ENCODE measurements around the gene MAP7D2. TPM values are rescaled to one million over a fixed set of nuclear protein-coding genes. Genes with fewer than 3 reads are reported as not detected.

MAP7D2 gene
- total and polyA plus RNA-seq, 2 of the 13 experiments (the other 11 are each of a cell fraction or from before 2014, with no cell fraction given): 9.6 to 10.5 TPM

DNA sequence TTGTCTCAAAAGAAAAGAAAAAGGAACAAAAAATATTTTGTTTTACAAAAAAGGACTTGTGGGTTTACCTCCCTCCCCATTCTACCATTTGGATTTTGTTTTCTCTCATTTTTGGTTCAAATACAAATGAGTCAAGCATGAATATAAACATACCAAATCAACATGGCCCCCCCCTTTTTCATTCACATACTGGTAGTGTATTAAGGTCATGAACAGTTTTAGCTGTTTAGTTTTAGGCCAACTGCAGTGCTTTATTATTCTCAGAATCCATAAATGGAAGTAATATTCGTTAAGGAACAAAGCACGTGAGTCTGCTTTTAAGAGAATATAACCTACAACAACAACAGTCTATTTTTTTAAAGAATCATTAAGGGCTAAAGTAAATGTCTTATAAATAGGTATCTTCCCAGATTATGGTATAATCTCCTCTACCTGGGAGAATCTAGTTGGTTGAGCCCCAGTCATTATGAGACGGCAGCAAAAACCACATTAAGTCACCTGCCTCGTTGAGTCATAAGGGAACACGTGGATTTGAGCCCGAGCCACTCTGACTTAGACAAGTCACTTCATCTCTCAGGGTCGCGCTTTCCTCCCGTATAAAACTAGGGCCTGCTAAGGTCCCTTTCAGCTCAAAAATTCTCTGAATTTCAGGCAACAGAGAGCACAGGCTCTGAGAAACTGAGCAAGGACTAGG is 152.5 kb downstream of the MAP7D2 start:
- Histone ChIP-seq H3K4me2 (ENCODE audit: low read depth, low read length) (no peak overlapping the region), H3K27ac (ENCODE audit: extremely low read length, insufficient read depth, low read length) (no peak overlapping the region), H3K9ac (ENCODE audit: insufficient read depth, low read depth, low read length) (no peak overlapping the region), H3K4me1 (ENCODE audit: insufficient read depth, low read length) (peaks cover 3% of the 10 kb centered on the region), H2AFZ (ENCODE audit: low read length) (no peak overlapping the region), H3K36me3 (replicated peaks in 1 of 2; ENCODE audit: control insufficient read depth in 1 of 2, insufficient read depth in 2 of 2, low read length in 2 of 2) (no peaks in the 10 kb centered on the region), H3K79me2 (ENCODE audit: insufficient read depth, low read length) (no peaks in the 10 kb centered on the region), H3K4me3 (replicated peaks in 1 of 3; ENCODE audit: insufficient read depth in 1 of 3, low read depth in 2 of 3, low read length in 3 of 3) (no peak overlapping the region), H4K20me1 (ENCODE audit: insufficient read depth, low read length) (no peaks in the 10 kb centered on the region), H3K9me3 (ENCODE audit: low read length) (no peaks in the 10 kb centered on the region), H3K27me3 (ENCODE audit: control insufficient read depth in 1 of 2, insufficient read depth in 2 of 2, low read length in 2 of 2) (no peaks in the 10 kb centered on the region)
- WGBS (ENCODE audit: low lambda C conversion rate): 94% methylated on average over 9 of the region's 9 CpGs
- in situ Hi-C loops (cut with HindIII; ENCODE audit: extremely low pct_ligation_motif_present, low pct_unique_long_range_greater_than_20kb): no loop called here
- intact Hi-C loops (cut with micrococcal nuclease; ENCODE audit: unreplicated experiment): no loop called here
- ATAC-seq: no peak
- DNase-seq (ENCODE audit: low spot score): no peak
- CTCF ChIA-PET (ENCODE audit: low intra/inter-chr PET ratio, low total read pairs): no interaction called here
- TF ChIP-seq ZNF879 (CRISPR knock-in tag; IDR thresholded peaks at IDR 0.05) (no peak), ZFX (CRISPR knock-in tag; IDR thresholded peaks at IDR 0.05; ENCODE audit: low read depth) (no peak), ZNF550 (CRISPR knock-in tag; IDR thresholded peaks at IDR 0.05; ENCODE audit: borderline replicate concordance) (no peak), ZNF83 (CRISPR knock-in tag; IDR thresholded peaks at IDR 0.05; ENCODE audit: borderline replicate concordance) (no peak), ZMAT3 (CRISPR knock-in tag; conservative IDR thresholded peaks at IDR 0.05) (no peak), MBNL3 (CRISPR knock-in tag; conservative IDR thresholded peaks at IDR 0.05) (no peak), IRX3 (CRISPR knock-in tag; IDR thresholded peaks at IDR 0.05; ENCODE audit: borderline replicate concordance, low read depth) (no peak)
- TF ChIP-seq, protein P1, sequence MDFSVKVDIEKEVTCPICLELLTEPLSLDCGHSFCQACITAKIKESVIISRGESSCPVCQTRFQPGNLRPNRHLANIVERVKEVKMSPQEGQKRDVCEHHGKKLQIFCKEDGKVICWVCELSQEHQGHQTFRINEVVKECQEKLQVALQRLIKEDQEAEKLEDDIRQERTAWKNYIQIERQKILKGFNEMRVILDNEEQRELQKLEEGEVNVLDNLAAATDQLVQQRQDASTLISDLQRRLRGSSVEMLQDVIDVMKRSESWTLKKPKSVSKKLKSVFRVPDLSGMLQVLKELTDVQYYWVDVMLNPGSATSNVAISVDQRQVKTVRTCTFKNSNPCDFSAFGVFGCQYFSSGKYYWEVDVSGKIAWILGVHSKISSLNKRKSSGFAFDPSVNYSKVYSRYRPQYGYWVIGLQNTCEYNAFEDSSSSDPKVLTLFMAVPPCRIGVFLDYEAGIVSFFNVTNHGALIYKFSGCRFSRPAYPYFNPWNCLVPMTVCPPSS (IDR thresholded peaks at IDR 0.05): no peak
- TF ChIP-seq, protein P2, sequence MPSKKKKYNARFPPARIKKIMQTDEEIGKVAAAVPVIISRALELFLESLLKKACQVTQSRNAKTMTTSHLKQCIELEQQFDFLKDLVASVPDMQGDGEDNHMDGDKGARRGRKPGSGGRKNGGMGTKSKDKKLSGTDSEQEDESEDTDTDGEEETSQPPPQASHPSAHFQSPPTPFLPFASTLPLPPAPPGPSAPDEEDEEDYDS (CRISPR knock-in tag; IDR thresholded peaks at IDR 0.05): no peak
- TF ChIP-seq, protein P3, sequence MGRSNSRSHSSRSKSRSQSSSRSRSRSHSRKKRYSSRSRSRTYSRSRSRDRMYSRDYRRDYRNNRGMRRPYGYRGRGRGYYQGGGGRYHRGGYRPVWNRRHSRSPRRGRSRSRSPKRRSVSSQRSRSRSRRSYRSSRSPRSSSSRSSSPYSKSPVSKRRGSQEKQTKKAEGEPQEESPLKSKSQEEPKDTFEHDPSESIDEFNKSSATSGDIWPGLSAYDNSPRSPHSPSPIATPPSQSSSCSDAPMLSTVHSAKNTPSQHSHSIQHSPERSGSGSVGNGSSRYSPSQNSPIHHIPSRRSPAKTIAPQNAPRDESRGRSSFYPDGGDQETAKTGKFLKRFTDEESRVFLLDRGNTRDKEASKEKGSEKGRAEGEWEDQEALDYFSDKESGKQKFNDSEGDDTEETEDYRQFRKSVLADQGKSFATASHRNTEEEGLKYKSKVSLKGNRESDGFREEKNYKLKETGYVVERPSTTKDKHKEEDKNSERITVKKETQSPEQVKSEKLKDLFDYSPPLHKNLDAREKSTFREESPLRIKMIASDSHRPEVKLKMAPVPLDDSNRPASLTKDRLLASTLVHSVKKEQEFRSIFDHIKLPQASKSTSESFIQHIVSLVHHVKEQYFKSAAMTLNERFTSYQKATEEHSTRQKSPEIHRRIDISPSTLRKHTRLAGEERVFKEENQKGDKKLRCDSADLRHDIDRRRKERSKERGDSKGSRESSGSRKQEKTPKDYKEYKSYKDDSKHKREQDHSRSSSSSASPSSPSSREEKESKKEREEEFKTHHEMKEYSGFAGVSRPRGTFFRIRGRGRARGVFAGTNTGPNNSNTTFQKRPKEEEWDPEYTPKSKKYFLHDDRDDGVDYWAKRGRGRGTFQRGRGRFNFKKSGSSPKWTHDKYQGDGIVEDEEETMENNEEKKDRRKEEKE (IDR thresholded peaks at IDR 0.05): no peak
- no TSS peak for BruUV-seq (replicated peaks)
- POLR2A ChIA-PET: no interaction called here
- no peak for FAIRE-seq

Measured in HepG2 (cell line).